ENCODE measurements around the gene BRCA2.
A peak's percentile ranks its signal among the peaks of the same experiment; 100 is the strongest.

Gene BRCA2

DNA sequence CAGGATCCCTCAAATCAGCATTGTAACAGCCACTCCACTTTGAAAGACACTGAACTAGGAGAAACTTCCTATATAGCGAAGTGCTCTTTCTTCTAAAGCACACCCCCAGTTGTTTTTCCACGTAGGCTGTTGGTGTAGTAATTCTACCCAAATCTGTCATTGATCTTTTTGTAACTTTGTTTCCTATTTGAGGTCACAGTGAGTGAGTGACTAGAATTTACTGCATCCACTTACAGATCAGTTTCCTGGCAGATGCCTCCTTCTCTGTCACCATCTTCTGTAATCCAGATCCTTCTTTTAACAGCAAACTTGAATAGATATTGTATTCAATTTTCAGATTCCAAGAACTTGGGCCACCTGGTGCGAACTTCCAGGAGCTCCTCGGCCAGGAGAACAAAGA lies 15.4 kb upstream of the BRCA2 start:
- ATAC-seq, result no peak
- H3K4me3 Mint-ChIP-seq, result no peak overlapping the region
- H3K36me3 Mint-ChIP-seq, result no peaks in the 10 kb centered on the region
- no peaks in the 10 kb centered on the region for H3K4me1 Mint-ChIP-seq
- H3K27ac Mint-ChIP-seq, result no peak overlapping the region
- H3K27me3 Mint-ChIP-seq, result peaks cover 15% of the 10 kb centered on the region
- H3K9me3 Mint-ChIP-seq, result no peaks in the 10 kb centered on the region

GRCh38 chr13:32300406-32300805 lies 14.9 kb upstream of the BRCA2 start:
- no peak overlapping the region for H3K4me3 Mint-ChIP-seq
- H3K36me3 Mint-ChIP-seq, result no peaks in the 10 kb centered on the region
- H3K27me3 Mint-ChIP-seq, result peaks cover 15% of the 10 kb centered on the region
- no peak for ATAC-seq
- H3K27ac Mint-ChIP-seq, result no peak overlapping the region
- no peaks in the 10 kb centered on the region for H3K4me1 Mint-ChIP-seq
- H3K9me3 Mint-ChIP-seq, result no peaks in the 10 kb centered on the region

DNA sequence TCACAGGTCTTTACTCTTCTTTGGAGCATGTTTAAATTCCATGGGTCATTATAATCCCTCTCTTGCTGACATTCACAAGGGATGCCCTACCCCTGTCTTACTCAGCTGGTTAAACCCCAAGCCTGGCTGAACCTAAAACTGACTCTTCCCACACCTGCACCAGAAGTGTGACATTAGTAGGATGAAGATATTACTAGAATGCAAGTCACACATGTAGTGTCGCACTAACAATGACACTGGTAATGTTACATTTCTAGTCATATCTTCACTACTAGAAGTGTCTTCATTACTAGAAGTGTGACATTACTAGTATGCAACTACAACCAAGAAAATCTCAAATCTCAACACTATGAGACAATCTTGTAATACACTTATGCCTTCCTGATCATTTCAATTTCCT lies 14.4 kb upstream of the BRCA2 start:
- ATAC-seq, result no peak
- Mint-ChIP-seq H3K9me3 (no peaks in the 10 kb centered on the region), H3K4me3 (no peak overlapping the region), H3K27me3 (peaks cover 15% of the 10 kb centered on the region), H3K36me3 (no peaks in the 10 kb centered on the region), H3K27ac (no peak overlapping the region), H3K4me1 (no peaks in the 10 kb centered on the region)

DNA sequence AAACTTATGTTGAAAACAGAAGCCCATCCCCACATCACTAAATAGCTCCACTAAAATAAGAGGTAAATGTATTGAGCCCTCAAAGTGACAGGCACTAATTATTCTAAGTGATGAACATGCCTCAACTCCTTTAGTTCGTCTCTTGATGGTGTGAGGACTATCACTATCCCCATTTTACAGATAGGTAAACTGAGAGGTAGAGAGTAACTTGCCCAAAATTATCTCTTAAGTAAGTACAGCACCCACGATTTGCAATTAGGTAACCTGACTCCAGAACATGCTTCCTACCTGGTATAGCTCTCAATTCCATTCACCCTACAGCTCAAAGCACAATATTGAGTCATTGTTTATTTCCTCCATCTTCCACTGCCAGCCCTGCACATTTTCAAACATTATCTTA lies 12.8 kb upstream of the BRCA2 start:
- H3K4me1 Mint-ChIP-seq, result no peaks in the 10 kb centered on the region
- peaks cover 15% of the 10 kb centered on the region for H3K27me3 Mint-ChIP-seq
- H3K27ac Mint-ChIP-seq, result no peak overlapping the region
- no peak overlapping the region for H3K4me3 Mint-ChIP-seq
- no peak for ATAC-seq
- no peaks in the 10 kb centered on the region for H3K9me3 Mint-ChIP-seq
- H3K36me3 Mint-ChIP-seq, result no peaks in the 10 kb centered on the region

DNA sequence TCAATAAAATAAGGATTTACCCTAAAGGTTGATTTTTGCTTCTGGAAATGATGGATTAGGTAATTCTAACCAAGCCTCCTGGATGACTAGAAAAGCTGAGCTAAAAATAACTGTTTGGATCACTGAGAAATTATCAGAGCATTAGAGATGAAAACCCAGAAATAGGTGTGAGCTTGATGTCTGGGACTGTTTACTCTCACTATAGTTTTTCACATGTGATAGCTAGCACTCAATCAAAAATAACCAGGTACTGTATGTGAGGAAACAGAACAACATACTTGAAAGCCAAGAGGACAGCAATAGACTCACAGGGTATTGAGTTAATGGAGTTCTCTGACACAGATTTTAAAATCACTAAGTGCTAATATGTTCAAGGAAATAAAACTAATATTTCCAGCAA lies 9.7 kb upstream of the BRCA2 start:
- H3K9me3 Mint-ChIP-seq, result no peaks in the 10 kb centered on the region
- no peaks in the 10 kb centered on the region for H3K27me3 Mint-ChIP-seq
- H3K27ac Mint-ChIP-seq, result no peak overlapping the region
- ATAC-seq, result no peak
- no peak overlapping the region for H3K4me3 Mint-ChIP-seq
- H3K36me3 Mint-ChIP-seq, result no peaks in the 10 kb centered on the region
- H3K4me1 Mint-ChIP-seq, result peaks cover 7% of the 10 kb centered on the region

DNA sequence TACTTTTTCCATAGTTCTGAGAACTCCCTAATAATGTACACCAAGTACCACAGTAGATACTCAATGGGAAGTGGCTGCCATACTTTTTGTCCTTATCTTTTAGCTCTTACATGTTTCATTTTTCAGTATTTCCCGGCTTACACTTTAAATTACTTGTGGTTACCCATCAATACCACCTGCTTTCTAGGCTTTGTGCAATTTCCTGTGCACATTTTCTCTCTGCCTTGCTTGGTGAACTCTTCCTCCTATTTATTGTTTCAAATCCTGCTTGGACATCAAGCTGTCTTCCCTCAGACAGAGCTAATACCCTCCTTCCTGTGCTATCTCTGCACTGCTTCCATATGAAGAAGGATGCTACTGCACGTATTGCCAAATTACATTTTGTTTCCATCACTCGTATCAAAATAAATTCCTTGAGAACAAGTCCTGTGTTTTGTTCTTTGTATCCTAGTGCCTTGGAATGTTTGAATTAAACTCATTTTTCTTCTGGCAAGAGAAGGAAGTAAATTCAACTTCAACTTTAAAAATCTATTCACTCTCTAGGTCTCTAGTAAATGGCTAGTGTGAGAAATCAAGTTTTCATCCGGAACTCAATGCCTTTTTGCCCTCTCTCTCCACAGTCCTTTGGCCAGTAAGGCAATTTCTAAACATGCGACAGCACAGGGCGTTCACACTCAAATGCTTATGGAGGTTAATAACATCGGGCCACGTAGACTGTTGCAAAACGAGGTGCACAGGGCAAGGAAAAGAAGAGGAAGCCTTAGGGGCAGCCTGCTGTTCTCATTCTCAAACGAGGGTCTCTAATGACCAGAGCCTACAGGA lies 5.8 kb upstream of the BRCA2 start:
- no peaks in the 10 kb centered on the region for H3K9me3 Mint-ChIP-seq
- H3K36me3 Mint-ChIP-seq, result no peaks in the 10 kb centered on the region
- no peaks in the 10 kb centered on the region for H3K27me3 Mint-ChIP-seq
- peaks cover 8% of the 10 kb centered on the region for H3K4me1 Mint-ChIP-seq
- no peak overlapping the region for H3K27ac Mint-ChIP-seq
- H3K4me3 Mint-ChIP-seq, result peak overlapping the region; percentile 7
- ATAC-seq, result peak; percentile 40

- no peaks in the 10 kb centered on the region for H3K27me3 Mint-ChIP-seq
- H3K4me1 Mint-ChIP-seq, result peaks cover 13% of the 10 kb centered on the region
- peak overlapping the region; percentile 7 for H3K4me3 Mint-ChIP-seq
- peak; percentile 72 for ATAC-seq
- no peaks in the 10 kb centered on the region for H3K36me3 Mint-ChIP-seq
- H3K9me3 Mint-ChIP-seq, result no peaks in the 10 kb centered on the region
- no peak overlapping the region for H3K27ac Mint-ChIP-seq
These were observed 5.1 kb upstream of the BRCA2 start for GRCh38 chr13:32310134-32310706.

DNA sequence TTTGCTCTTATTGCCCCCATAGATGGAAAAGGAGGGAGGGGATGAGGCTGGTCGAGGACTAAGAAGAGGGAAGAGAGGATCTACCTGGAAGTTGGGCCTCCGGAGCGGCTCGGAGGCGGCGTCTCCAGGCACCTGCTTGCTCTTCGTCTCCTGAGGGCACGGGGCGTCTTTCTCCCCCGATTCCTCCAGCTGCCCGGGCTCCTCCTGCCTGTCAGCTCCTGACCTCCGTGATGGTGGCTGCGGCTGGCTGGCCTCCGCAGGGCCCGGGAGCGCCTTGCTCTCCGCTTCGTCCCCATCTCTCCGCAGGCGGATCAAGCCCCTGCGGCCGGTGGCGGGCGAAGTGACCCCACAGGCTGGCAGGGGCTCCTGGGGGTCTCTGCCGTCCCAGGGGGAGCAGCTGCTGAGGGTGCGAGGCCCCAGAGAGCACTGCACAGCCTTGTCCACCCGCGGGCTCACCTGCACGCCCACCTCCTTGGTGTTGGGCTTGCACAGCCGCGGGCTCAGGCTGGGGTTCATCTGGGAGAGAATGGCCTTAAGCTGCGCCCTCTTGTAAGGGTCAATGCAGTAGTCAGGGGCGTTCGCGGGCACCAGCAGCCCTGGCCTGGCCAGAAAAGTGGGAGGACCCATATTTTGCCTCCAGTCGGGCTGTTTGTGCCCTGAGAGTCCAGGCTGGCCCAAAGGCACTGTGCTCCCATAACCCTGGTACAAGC lies 4.0 kb upstream of the BRCA2 start:
- Mint-ChIP-seq H3K4me3 (no peak overlapping the region), H3K27ac (no peak overlapping the region)
- ATAC-seq, result no peak

DNA sequence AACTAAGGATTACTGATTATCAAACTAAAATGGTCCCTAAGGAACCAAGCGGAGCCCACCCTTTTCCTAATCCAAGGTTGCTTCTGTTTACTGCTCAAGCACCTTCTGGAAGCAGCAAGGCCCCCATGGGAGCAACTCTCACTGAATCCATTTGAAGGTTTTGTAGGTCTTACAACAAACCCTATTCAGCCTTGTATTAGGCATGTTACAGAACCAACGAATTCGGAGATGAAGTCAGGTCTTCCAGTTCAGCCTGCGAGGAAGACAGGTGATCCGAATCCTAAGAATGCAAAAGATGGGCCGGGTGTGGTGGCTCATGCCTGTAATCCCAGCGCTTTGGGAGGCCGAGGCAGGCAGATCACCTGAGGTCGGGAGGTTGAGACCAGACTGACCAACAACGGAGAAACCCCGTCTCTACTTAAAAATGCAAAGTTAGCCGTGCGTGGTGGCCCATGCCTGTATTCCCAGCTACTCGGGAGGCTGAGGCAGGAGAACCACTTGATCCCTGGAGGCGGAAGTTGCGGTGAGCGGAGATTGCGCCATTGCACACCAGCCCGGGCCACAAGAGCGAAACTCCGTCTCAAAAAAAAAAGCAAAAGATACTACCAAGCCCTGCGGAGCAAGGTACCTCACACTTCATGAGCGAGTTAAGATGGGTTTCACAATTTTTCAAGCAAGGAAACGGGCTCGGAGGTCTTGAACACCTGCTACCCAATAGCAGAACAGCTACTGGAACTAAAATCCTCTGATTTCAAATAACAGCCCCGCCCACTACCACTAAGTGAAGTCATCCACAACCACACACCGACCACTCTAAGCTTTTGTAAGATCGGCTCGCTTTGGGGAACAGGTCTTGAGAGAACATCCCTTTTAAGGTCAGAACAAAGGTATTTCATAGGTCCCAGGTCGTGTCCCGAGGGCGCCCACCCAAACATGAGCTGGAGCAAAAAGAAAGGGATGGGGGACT lies 754 bp upstream of the BRCA2 start:
- no peaks in the 10 kb centered on the region for H3K27me3 Mint-ChIP-seq
- H3K9me3 Mint-ChIP-seq, result no peaks in the 10 kb centered on the region
- peak overlapping the region; percentile 94 for H3K4me3 Mint-ChIP-seq
- peaks cover 9% of the 10 kb centered on the region for H3K4me1 Mint-ChIP-seq
- H3K36me3 Mint-ChIP-seq, result peaks cover 1% of the 10 kb centered on the region
- ATAC-seq, result peak; percentile 73
- peak overlapping the region; percentile 99 for H3K27ac Mint-ChIP-seq

More for the DNA sequence above, 4.0 kb upstream of the BRCA2 start:
- H3K9me3 Mint-ChIP-seq, result no peaks in the 10 kb centered on the region
- H3K4me1 Mint-ChIP-seq, result peaks cover 13% of the 10 kb centered on the region
- no peaks in the 10 kb centered on the region for H3K36me3 Mint-ChIP-seq
- H3K27me3 Mint-ChIP-seq, result no peaks in the 10 kb centered on the region

- peak overlapping the region; percentile 94 for H3K4me3 Mint-ChIP-seq
- H3K36me3 Mint-ChIP-seq, result peaks cover 12% of the 10 kb centered on the region
- no peaks in the 10 kb centered on the region for H3K27me3 Mint-ChIP-seq
- H3K9me3 Mint-ChIP-seq, result no peaks in the 10 kb centered on the region
- peaks cover 6% of the 10 kb centered on the region for H3K4me1 Mint-ChIP-seq
- peak overlapping the region; percentile 99 for H3K27ac Mint-ChIP-seq
- peak; percentile 54 for ATAC-seq
These were observed 676 bp downstream of the BRCA2 start for GRCh38 chr13:32316028-32316339.

GRCh38 chr13:32316501-32316900 lies 1.2 kb downstream of the BRCA2 start:
- peaks cover 12% of the 10 kb centered on the region for H3K36me3 Mint-ChIP-seq
- peak overlapping the region; percentile 94 for H3K4me3 Mint-ChIP-seq
- peaks cover 6% of the 10 kb centered on the region for H3K4me1 Mint-ChIP-seq
- no peaks in the 10 kb centered on the region for H3K27me3 Mint-ChIP-seq
- H3K9me3 Mint-ChIP-seq, result no peaks in the 10 kb centered on the region
- H3K27ac Mint-ChIP-seq, result peak overlapping the region; percentile 99
- ATAC-seq, result no peak

- no peak overlapping the region for H3K27ac Mint-ChIP-seq
- no peaks in the 10 kb centered on the region for H3K9me3 Mint-ChIP-seq
- H3K4me1 Mint-ChIP-seq, result peaks cover 6% of the 10 kb centered on the region
- H3K27me3 Mint-ChIP-seq, result no peaks in the 10 kb centered on the region
- ATAC-seq, result no peak
- no peak overlapping the region for H3K4me3 Mint-ChIP-seq
- H3K36me3 Mint-ChIP-seq, result peaks cover 18% of the 10 kb centered on the region
These were observed 2.6 kb downstream of the BRCA2 start for GRCh38 chr13:32317716-32318465.

DNA sequence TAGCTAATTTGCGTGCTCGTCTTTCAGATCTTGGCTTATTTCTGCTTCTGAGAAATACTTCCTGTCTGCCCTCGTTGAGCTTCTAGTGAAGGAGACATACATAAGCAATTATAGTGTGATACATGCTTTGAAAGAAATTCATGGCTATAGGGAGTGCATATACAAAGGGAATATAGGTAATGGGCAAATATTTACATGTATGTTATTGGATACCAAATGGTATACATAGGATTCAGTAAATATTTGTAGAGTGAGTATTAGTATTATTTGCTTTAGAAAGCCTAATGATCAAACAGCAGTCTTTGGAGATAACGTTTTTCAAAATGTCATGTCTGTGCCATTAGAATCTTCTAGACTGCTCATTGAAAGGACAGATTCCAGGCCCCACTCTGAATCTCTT lies 5.2 kb downstream of the BRCA2 start:
- no peaks in the 10 kb centered on the region for H3K9me3 Mint-ChIP-seq
- no peak overlapping the region for H3K27ac Mint-ChIP-seq
- H3K27me3 Mint-ChIP-seq, result no peaks in the 10 kb centered on the region
- H3K36me3 Mint-ChIP-seq, result peaks cover 29% of the 10 kb centered on the region
- H3K4me3 Mint-ChIP-seq, result no peak overlapping the region
- H3K4me1 Mint-ChIP-seq, result no peaks in the 10 kb centered on the region
- no peak for ATAC-seq

DNA sequence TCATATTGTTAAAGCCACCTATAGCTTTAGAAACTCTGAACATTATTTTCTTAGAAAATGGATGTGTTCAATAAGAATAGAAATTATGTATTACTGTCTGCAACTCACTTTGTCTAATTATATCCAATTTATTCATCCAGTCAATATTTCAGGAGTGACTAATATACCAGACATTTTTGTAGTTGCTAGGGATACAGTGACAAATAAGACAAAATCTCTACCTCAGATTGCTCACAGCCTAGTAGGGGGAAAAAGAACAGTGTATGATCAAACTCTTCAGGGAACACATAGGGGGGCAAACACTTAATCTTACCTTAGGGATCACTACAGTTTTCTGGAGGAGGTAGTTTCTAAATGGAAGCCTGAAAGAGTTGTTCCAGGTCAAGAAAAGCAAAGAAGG lies 8.6 kb downstream of the BRCA2 start:
- H3K27me3 Mint-ChIP-seq, result no peaks in the 10 kb centered on the region
- no peak for ATAC-seq
- H3K4me1 Mint-ChIP-seq, result no peaks in the 10 kb centered on the region
- no peaks in the 10 kb centered on the region for H3K9me3 Mint-ChIP-seq
- peaks cover 29% of the 10 kb centered on the region for H3K36me3 Mint-ChIP-seq
- no peak overlapping the region for H3K27ac Mint-ChIP-seq
- H3K4me3 Mint-ChIP-seq, result no peak overlapping the region
